Neural cell (in vitro differentiated cells): ENCODE measurements around the gene ADAMTS16. TPM values are rescaled to one million over a fixed set of nuclear protein-coding genes. Genes with fewer than 3 reads are reported as not detected.

Experiments used
- H2AFZ ChIP-seq: fragments of 200-600, 300-800 bp; sonication (generic), shearing (Covaris generic); 2 replicates; pipeline ENCODE4 v1.6.0; 2014; ENCODE audit warnings: low read depth, mild to moderate bottlenecking, antibody characterized with exemption, low read length, moderate library complexity
- H3F3A ChIP-seq: fragments of 200-600 bp; shearing (Covaris generic); 2 replicates; pipeline ENCODE4 v1.6.1; 2016; ENCODE audit warnings: mild to moderate bottlenecking, moderate library complexity, mixed read lengths, antibody characterized with exemption, low read length; ENCODE audit not compliant: insufficient read depth, poor library complexity, severe bottlenecking
- H3K27ac ChIP-seq: fragments of 200-600, 300-800 bp; sonication (generic), shearing (Covaris generic); 2 replicates; pipeline ENCODE4 v1.5.1; 2014; ENCODE audit warnings: mild to moderate bottlenecking, low read length, moderate library complexity
- H3K27me3 ChIP-seq: fragments of 300-800, 200-600 bp; sonication (generic), shearing (Covaris generic); 2 replicates; pipeline ENCODE4 v1.6.0; 2014; ENCODE audit warnings: mild to moderate bottlenecking, low read depth, low read length, moderate library complexity; ENCODE audit not compliant: insufficient read depth
- H3K36me3 ChIP-seq: fragments of 300-800, 200-600 bp; sonication (generic), shearing (Covaris generic); 2 replicates; pipeline ENCODE4 v1.5.1; 2014; ENCODE audit warnings: mild to moderate bottlenecking, antibody characterized with exemption, low read length, moderate library complexity; ENCODE audit not compliant: insufficient read depth
- H3K4me2 ChIP-seq: fragments of 300-800, 200-600 bp; sonication (generic), shearing (Covaris generic); 2 replicates; pipeline ENCODE4 v1.6.0; 2014; ENCODE audit warnings: mild to moderate bottlenecking, low read length
- H3K4me3 ChIP-seq: fragments of 300-800, 200-600 bp; sonication (generic), shearing (Covaris generic); 2 replicates; pipeline ENCODE4 v1.5.1; 2014; ENCODE audit warnings: mild to moderate bottlenecking, low read length, moderate library complexity
- H3K79me2 ChIP-seq: fragments of 200-600 bp; shearing (Covaris generic); replicated peaks from 2 replicates; pipeline ENCODE4 v1.6.0; 2014; ENCODE audit warnings: mild to moderate bottlenecking, low read length, moderate library complexity; ENCODE audit not compliant: insufficient read depth
- H3K9ac ChIP-seq: fragments of 300-800, 200-600 bp; sonication (generic), shearing (Covaris generic); 2 replicates; pipeline ENCODE4 v1.6.1; 2016; ENCODE audit warnings: mild to moderate bottlenecking, low read length, mixed read lengths
- H3K9me2 ChIP-seq: fragments of 200-600 bp; shearing (Covaris generic); 2 replicates; pipeline ENCODE4 v1.6.1; 2016; ENCODE audit warnings: mild to moderate bottlenecking, low read length, mixed read lengths; ENCODE audit not compliant: insufficient read depth
- H3K9me3 ChIP-seq: fragments of 200-600, 300-800 bp; sonication (generic), shearing (Covaris generic); 2 replicates; pipeline ENCODE4 v1.6.1; 2016; ENCODE audit warnings: mild to moderate bottlenecking, mixed run types, low read length, moderate library complexity, mixed read lengths
- H4K20me1 ChIP-seq: fragments of 200-600 bp; shearing (Covaris generic); 2 replicates; pipeline ENCODE4 v1.6.1; 2016; ENCODE audit warnings: mild to moderate bottlenecking, mixed run types; ENCODE audit not compliant: insufficient read depth
- CTCF ChIP-seq: fragments of 450-650 bp; IDR thresholded peaks from 2 replicates; pipeline ENCODE4 v1.5.1; 2014; ENCODE audit warnings: antibody characterized with exemption, mild to moderate bottlenecking, moderate library complexity; ENCODE audit not compliant: poor library complexity, severe bottlenecking
- EP300 ChIP-seq: fragments of 450-650 bp; conservative IDR thresholded peaks from 2 replicates; pipeline ENCODE4 v1.6.1; 2014; ENCODE audit warnings: antibody characterized with exemption, mild to moderate bottlenecking, moderate library complexity; ENCODE audit not compliant: poor library complexity, severe bottlenecking
- EZH2 ChIP-seq: fragments of 200-600, 300-800 bp; shearing (Covaris generic), sonication (generic); IDR thresholded peaks from 2 replicates; pipeline ENCODE4 v1.6.1; 2014; ENCODE audit warnings: antibody characterized with exemption, low read length, borderline replicate concordance, mild to moderate bottlenecking; ENCODE audit not compliant: insufficient read depth, poor library complexity, severe bottlenecking
- MXI1 ChIP-seq: fragments of 450-650 bp; conservative IDR thresholded peaks from 2 replicates; pipeline ENCODE4 v1.6.1; 2014; ENCODE audit warnings: antibody characterized with exemption, mild to moderate bottlenecking; ENCODE audit not compliant: poor library complexity, severe bottlenecking
- POLR2AphosphoS5 ChIP-seq: IDR thresholded peaks from 2 replicates; pipeline ENCODE4 v1.6.1; 2012
- RAD21 ChIP-seq: fragments of 450-650 bp; conservative IDR thresholded peaks from 2 replicates; pipeline ENCODE4 v1.6.1; 2014; ENCODE audit warnings: antibody characterized with exemption, mild to moderate bottlenecking, moderate library complexity
- REST ChIP-seq: IDR thresholded peaks from 2 replicates; pipeline ENCODE4 v1.6.1; 2012; ENCODE audit warnings: borderline replicate concordance
- SMC3 ChIP-seq: fragments of 450-650 bp; conservative IDR thresholded peaks from 2 replicates; pipeline ENCODE4 v1.6.1; 2014; ENCODE audit warnings: antibody characterized with exemption, mild to moderate bottlenecking, moderate library complexity; ENCODE audit not compliant: poor library complexity
- TAF1 ChIP-seq: IDR thresholded peaks from 2 replicates; pipeline ENCODE4 v1.6.1; 2012; ENCODE audit warnings: low read depth
- polyA plus RNA-seq: library from polyadenylated mRNA; depleted of rRNA; stranded (reverse); fragments of >200 nt; gene quantifications from 2 replicates; pipeline ENCODE4 v1.2.3, GENCODE V29; 2014

Gene ADAMTS16
- polyA plus RNA-seq, 1 donor from 2014 or later, result 1.3 TPM

GRCh38 chr5:5273398-5273797, 133.3 kb downstream of the ADAMTS16 start:
- Histone ChIP-seq H3K27me3 (no peaks in the 10 kb centered on the region), H3K4me2 (no peak overlapping the region), H2AFZ (no peak overlapping the region), H3K9ac (no peak overlapping the region), H3K36me3 (no peaks in the 10 kb centered on the region), H4K20me1 (no peaks in the 10 kb centered on the region), H3K79me2 (no peaks in the 10 kb centered on the region), H3F3A (no peaks in the 10 kb centered on the region), H3K4me3 (no peak overlapping the region), H3K9me2 (no peaks in the 10 kb centered on the region), H3K27ac (no peak overlapping the region), H3K9me3 (no peaks in the 10 kb centered on the region)
- TF ChIP-seq REST, result no peak
- no peak for TF ChIP-seq TAF1
- no peak for TF ChIP-seq RAD21
- no peak for TF ChIP-seq CTCF
- TF ChIP-seq EZH2, result no peak
- no peak for TF ChIP-seq SMC3
- TF ChIP-seq EP300, result no peak
- TF ChIP-seq POLR2AphosphoS5, result no peak
- TF ChIP-seq MXI1, result no peak

- no peaks in the 10 kb centered on the region for H3K9me2 ChIP-seq
- H3K36me3 ChIP-seq, result no peaks in the 10 kb centered on the region
- no peak overlapping the region for H3K9ac ChIP-seq
- H3F3A ChIP-seq, result no peaks in the 10 kb centered on the region
- H4K20me1 ChIP-seq, result no peaks in the 10 kb centered on the region
- H3K4me3 ChIP-seq, result no peak overlapping the region
- no peaks in the 10 kb centered on the region for H3K79me2 ChIP-seq
- no peak overlapping the region for H3K4me2 ChIP-seq
- no peak overlapping the region for H3K27ac ChIP-seq
- no peak overlapping the region for H2AFZ ChIP-seq
- TF ChIP-seq REST (no peak), MXI1 (no peak), POLR2AphosphoS5 (no peak), SMC3 (no peak), EZH2 (no peak), EP300 (no peak), CTCF (no peak), TAF1 (no peak), RAD21 (no peak)
- no peaks in the 10 kb centered on the region for H3K27me3 ChIP-seq
- H3K9me3 ChIP-seq, result no peaks in the 10 kb centered on the region
Measured at GRCh38 chr5:5273976-5274375, 133.8 kb downstream of the ADAMTS16 start.
